HepG2 (cell line): ENCODE measurements around the gene ENO4. TPM values are rescaled to one million over a fixed set of nuclear protein-coding genes. Genes with fewer than 3 reads are reported as not detected.

Experiments
- ATAC-seq: fragments of 200-7000 bp; cut with Tn5 transposase; 3 replicates; pipeline ENCODE4 v1.9.1; 2020; ENCODE audit warnings: mild to moderate bottlenecking, moderate library complexity
- BruUV-seq: library from RNA; stranded (reverse); fragments of 400-500 nt; replicated peaks from 2 replicates; lab custom pipeline; 2021; lab: Mats Ljungman, UMichigan
- CTCF ChIA-PET: fragments of 300-600 bp; formaldehyde crosslinking; extraction: SDS; loops from one replicate; lab custom pipeline; 2021; ENCODE audit warnings: low total read pairs, inconsistent platforms, low intra/inter-chr PET ratio; lab: Yijun Ruan, JAX
- POLR2A ChIA-PET: fragments of 350-600 bp; sonication (Branson Sonifier 250); formaldehyde crosslinking; loops from one replicate; lab custom pipeline; 2020; ENCODE audit warnings: antibody characterized with exemption, inconsistent platforms; lab: Yijun Ruan, JAX
- DNase-seq: peaks from one replicate; pipeline ENCODE4 v3.0.0-alpha.2; 2015; ENCODE audit warnings: low spot score
- FAIRE-seq: peaks from 3 replicates; lab custom pipeline; 2011; peaks lifted over from hg19 to GRCh38; lab: Jason Lieb, UNC
- H2AFZ ChIP-seq: one replicate; pipeline ENCODE4 v1.6.1; 2011; ENCODE audit warnings: low read length, inconsistent platforms
- H3K27ac ChIP-seq: fragments of 300-600 bp; 3 replicates; pipeline ENCODE4 v1.8.0; 2011; ENCODE audit warnings: mixed run types, mild to moderate bottlenecking, mixed read lengths, low read length, inconsistent platforms; ENCODE audit not compliant: insufficient read depth; ENCODE audit errors: extremely low read length
- H3K27me3 ChIP-seq, 2 experiments: fragments of 200-600 bp in 1 of 2; 2 replicates in 1 of 2; 3 replicates in 1 of 2; pipeline versions ENCODE4 v1.6.0 to v1.8.0; 2011; ENCODE audit warnings: low read length in 2 of 2, mild to moderate bottlenecking in 2 of 2, moderate library complexity in 2 of 2, inconsistent platforms in 1 of 2; ENCODE audit not compliant: insufficient read depth in 2 of 2, control insufficient read depth in 1 of 2
- H3K36me3 ChIP-seq, 2 experiments: fragments of 200-600 bp in 1 of 2; replicated peaks in 1 of 2; 2 replicates in 1 of 2; 3 replicates in 1 of 2; pipeline versions ENCODE4 v1.5.1 to v1.8.0; 2011; ENCODE audit warnings: low read length in 2 of 2, inconsistent platforms in 1 of 2; ENCODE audit not compliant: insufficient read depth in 2 of 2, control insufficient read depth in 1 of 2
- H3K4me1 ChIP-seq: 2 replicates; pipeline ENCODE4 v1.5.1; 2012; ENCODE audit warnings: low read length, inconsistent platforms; ENCODE audit not compliant: insufficient read depth
- H3K4me2 ChIP-seq: 2 replicates; pipeline ENCODE4 v1.6.0; 2011; ENCODE audit warnings: low read depth, low read length, inconsistent platforms
- H3K4me3 ChIP-seq, 3 experiments: fragments of 200-600 bp in 1 of 3; sonication (generic), shearing (Covaris generic) in 1 of 3; replicated peaks in 1 of 3; 2 replicates each; pipeline ENCODE4 v1.5.1; 2011 to 2016; ENCODE audit warnings: low read length in 3 of 3, inconsistent platforms in 2 of 3, low read depth in 2 of 3, mild to moderate bottlenecking in 2 of 3, control low read depth in 1 of 3, mixed read lengths in 1 of 3; ENCODE audit not compliant: insufficient read depth in 1 of 3
- H3K79me2 ChIP-seq: one replicate; pipeline ENCODE4 v1.6.1; 2011; ENCODE audit warnings: low read length, inconsistent platforms; ENCODE audit not compliant: insufficient read depth
- H3K9ac ChIP-seq: 2 replicates; pipeline ENCODE4 v1.6.0; 2011; ENCODE audit warnings: mild to moderate bottlenecking, low read depth, low read length, inconsistent platforms; ENCODE audit not compliant: insufficient read depth
- H3K9me3 ChIP-seq: 2 replicates; pipeline ENCODE4 v1.5.1; 2012; ENCODE audit warnings: mild to moderate bottlenecking, low read length
- H4K20me1 ChIP-seq: 2 replicates; pipeline ENCODE4 v1.6.0; 2011; ENCODE audit warnings: inconsistent platforms, mild to moderate bottlenecking, low read length, moderate library complexity; ENCODE audit not compliant: insufficient read depth
- BRCA1 ChIP-seq: sonication (generic); formaldehyde crosslinking; IDR thresholded peaks from 2 replicates; pipeline ENCODE4 v1.4.0; 2020; ENCODE audit warnings: missing genetic modification reagents
- IKZF4 ChIP-seq: sonication (generic); formaldehyde crosslinking; IDR thresholded peaks from 2 replicates; pipeline ENCODE4 v1.5.1; 2020; ENCODE audit warnings: borderline replicate concordance, mild to moderate bottlenecking, low read depth, missing genetic modification reagents; ENCODE audit errors: not compliant biosample characterization
- IRF2 ChIP-seq: IDR thresholded peaks from 2 replicates; pipeline ENCODE4 v1.6.1; 2018; ENCODE audit warnings: missing genetic modification reagents, missing compliant biosample characterization
- PCBP2 ChIP-seq: fragments of 200-400 bp; formaldehyde crosslinking; optimal IDR thresholded peaks from 2 replicates; pipeline ENCODE3; 2018; ENCODE audit warnings: low read length, low read depth; ENCODE audit not compliant: poor library complexity, severe bottlenecking
- RXRA ChIP-seq: sonication (generic); formaldehyde crosslinking; IDR thresholded peaks from 2 replicates; pipeline ENCODE4 v1.5.1; 2020; ENCODE audit warnings: missing genetic modification reagents
- TEAD2 ChIP-seq: sonication (generic); formaldehyde crosslinking; IDR thresholded peaks from 2 replicates; pipeline ENCODE4 v1.9.0; 2021; ENCODE audit warnings: missing genetic modification reagents
- ZBTB7B ChIP-seq: sonication (generic); formaldehyde crosslinking; IDR thresholded peaks from 2 replicates; pipeline ENCODE4 v1.4.0; 2020; ENCODE audit warnings: missing genetic modification reagents
- ZNF124 ChIP-seq: sonication (generic); formaldehyde crosslinking; IDR thresholded peaks from 2 replicates; pipeline ENCODE4 v1.4.0; 2020; ENCODE audit warnings: missing genetic modification reagents
- ZNF562 ChIP-seq: sonication (generic); formaldehyde crosslinking; IDR thresholded peaks from 2 replicates; pipeline ENCODE4 v1.8.0; 2022; ENCODE audit warnings: missing genetic modification reagents, borderline replicate concordance
- WGBS: methylation state at CpG from one replicate; pipeline ENCODE4 v1.1.6; 2017; ENCODE audit warnings: low lambda C conversion rate; 5-methylcytosine and 5-hydroxymethylcytosine counted together
- in situ Hi-C: cut with HindIII; loops from 2 replicates; pipeline ENCODE4 v1.10.0; 2017; ENCODE audit warnings: low pct_unique_long_range_greater_than_20kb; ENCODE audit not compliant: extremely low pct_ligation_motif_present
- intact Hi-C: fragments of 100-400 bp; cut with micrococcal nuclease; formaldehyde crosslinking; loops from one replicate; pipeline ENCODE4 v1.10.0; 2022; ENCODE audit not compliant: unreplicated experiment
- polyA plus RNA-seq, 8 experiments: library from polyadenylated mRNA; depleted of rRNA in 3 of 8; stranded (reverse) in 7 of 8; unstranded in 1 of 8; fragments of >200 nt; fragmentation: Illumina TruSeq in 4 of 8; extraction: Trizol in 4 of 8; gene quantifications; 2 replicates each; pipeline versions ENCODE4 v1.2.1 to v1.2.3, GENCODE V29; 2011 to 2016; ENCODE audit warnings: low read depth in 4 of 8, missing spikeins in 1 of 8, mixed read lengths in 1 of 8; ENCODE audit not compliant: insufficient read depth in 1 of 8
- total RNA-seq, 5 experiments: library from RNA; depleted of rRNA; stranded (reverse); fragments of >200 nt; fragmentation: Illumina TruSeq; extraction: Trizol; gene quantifications; 2 replicates each; pipeline ENCODE4 v1.2.3, GENCODE V29; 2016; ENCODE audit warnings: low read depth in 1 of 5
- TF ChIP-seq, protein P1 (sequence below): IDR thresholded peaks from 2 replicates; pipeline ENCODE4 v1.6.1; 2016; ENCODE audit warnings: low read depth, control low read depth
- TF ChIP-seq, protein P2 (sequence below): sonication (generic); formaldehyde crosslinking; IDR thresholded peaks from 2 replicates; pipeline ENCODE4 v1.5.1; 2020; ENCODE audit warnings: missing genetic modification reagents, mild to moderate bottlenecking, borderline replicate concordance
- TF ChIP-seq, protein P3 (sequence below): sonication (generic); formaldehyde crosslinking; IDR thresholded peaks from 2 replicates; pipeline ENCODE4 v1.9.0; 2022; ENCODE audit warnings: missing genetic modification reagents, mild to moderate bottlenecking, borderline replicate concordance

ENO4 gene
- total and polyA plus RNA-seq, 2 of the 13 experiments (the other 11 are each of a cell fraction or from before 2014, with no cell fraction given): not detected

DNA sequence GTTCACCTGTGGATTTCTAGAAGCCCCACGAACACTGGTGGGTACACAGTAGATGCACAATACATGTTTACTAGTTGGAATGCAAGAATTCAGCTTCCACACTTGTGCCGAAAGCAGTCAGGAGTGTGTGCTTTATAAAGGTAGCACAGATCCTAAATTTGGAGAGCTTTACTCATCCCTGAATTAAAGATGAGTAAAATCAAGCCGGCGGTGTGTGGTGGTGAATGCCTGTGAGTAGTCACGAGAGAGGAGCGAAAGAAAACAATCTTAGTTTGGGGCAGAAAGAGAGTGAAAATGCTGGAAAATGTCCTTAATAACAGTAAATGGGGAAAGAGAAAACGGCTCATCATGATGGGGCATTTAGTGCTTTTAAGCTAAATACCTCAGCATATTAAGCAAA is 13.6 kb upstream of the ENO4 start (continued):
- TF ChIP-seq PCBP2: no peak
- TF ChIP-seq, protein P1, sequence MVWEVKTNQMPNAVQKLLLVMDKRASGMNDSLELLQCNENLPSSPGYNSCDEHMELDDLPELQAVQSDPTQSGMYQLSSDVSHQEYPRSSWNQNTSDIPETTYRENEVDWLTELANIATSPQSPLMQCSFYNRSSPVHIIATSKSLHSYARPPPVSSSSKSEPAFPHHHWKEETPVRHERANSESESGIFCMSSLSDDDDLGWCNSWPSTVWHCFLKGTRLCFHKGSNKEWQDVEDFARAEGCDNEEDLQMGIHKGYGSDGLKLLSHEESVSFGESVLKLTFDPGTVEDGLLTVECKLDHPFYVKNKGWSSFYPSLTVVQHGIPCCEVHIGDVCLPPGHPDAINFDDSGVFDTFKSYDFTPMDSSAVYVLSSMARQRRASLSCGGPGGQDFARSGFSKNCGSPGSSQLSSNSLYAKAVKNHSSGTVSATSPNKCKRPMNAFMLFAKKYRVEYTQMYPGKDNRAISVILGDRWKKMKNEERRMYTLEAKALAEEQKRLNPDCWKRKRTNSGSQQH (CRISPR knock-in tag): no peak
- no peak for TF ChIP-seq TEAD2 (CRISPR knock-in tag)
- TF ChIP-seq, protein P2, sequence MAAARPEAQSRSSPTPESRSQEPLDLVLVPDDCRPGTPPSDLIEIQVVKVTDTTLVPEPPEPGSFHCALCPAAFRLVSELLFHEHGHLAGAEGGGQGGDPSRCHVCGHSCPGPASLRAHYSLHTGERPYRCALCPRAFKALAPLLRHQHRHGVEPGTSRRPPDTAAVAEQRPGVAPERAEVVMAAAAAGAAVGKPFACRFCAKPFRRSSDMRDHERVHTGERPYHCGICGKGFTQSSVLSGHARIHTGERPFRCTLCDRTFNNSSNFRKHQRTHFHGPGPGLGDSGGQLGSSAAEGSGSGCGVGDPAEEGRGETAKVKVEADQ (CRISPR knock-in tag): no peak
- no peak for TF ChIP-seq ZBTB7B (CRISPR knock-in tag)
- TF ChIP-seq IKZF4 (CRISPR knock-in tag): no peak
- TF ChIP-seq ZNF124 (CRISPR knock-in tag): no peak
- TF ChIP-seq ZNF562 (CRISPR knock-in tag): no peak

DNA sequence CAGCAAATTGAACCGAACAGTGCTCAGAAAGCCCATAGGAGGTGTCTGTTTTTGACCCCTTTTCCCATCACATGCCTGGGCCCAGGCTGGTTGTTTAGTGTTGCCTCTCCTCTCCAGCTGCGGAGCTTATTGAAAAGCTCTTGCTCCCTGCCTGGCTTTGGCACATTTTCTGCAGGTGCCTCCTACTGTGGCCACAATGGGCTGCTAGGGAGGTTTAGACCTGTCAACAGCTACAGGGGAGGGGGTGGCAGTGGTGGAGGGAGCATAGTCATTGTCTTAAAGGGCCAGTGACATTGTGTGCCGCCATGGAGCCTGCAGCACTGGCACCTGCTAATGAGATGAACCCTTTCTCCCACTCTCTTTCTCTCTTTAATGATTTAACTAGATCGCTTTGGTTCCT is 13.2 kb upstream of the ENO4 start:
- Histone ChIP-seq H3K9me3 (no peaks in the 10 kb centered on the region), H3K9ac (no peak overlapping the region), H3K4me1 (peaks cover 22% of the 10 kb centered on the region), H3K4me2 (no peak overlapping the region), H3K27me3 (peaks cover 1 to 6% of the 10 kb centered on the region in 2 experiments; a peak in 2 of 5 replicates), H3K36me3 (no peaks in the 10 kb centered on the region), H2AFZ (no peak overlapping the region), H3K79me2 (no peaks in the 10 kb centered on the region), H3K27ac (no peak overlapping the region), H3K4me3 (no peak overlapping the region), H4K20me1 (no peaks in the 10 kb centered on the region)
- intact Hi-C loops: loop anchor here (2.0 kb wide), 1 partner anchor 339 kb away; no protein-coding TSS in a partner anchor
- ATAC-seq (peak; percentile 34; the same call in 2 of the 3 replicates), FAIRE-seq (no peak), DNase-seq (no peak)
- in situ Hi-C loops: no loop called here
- WGBS: 49% methylated on average over 4 of the region's 4 CpGs
- ChIA-PET POLR2A (no interaction called here), CTCF (no interaction called here)
- TF ChIP-seq BRCA1 (CRISPR knock-in tag) (no peak), IRF2 (no peak), RXRA (CRISPR knock-in tag) (no peak)
- TF ChIP-seq, protein P3, sequence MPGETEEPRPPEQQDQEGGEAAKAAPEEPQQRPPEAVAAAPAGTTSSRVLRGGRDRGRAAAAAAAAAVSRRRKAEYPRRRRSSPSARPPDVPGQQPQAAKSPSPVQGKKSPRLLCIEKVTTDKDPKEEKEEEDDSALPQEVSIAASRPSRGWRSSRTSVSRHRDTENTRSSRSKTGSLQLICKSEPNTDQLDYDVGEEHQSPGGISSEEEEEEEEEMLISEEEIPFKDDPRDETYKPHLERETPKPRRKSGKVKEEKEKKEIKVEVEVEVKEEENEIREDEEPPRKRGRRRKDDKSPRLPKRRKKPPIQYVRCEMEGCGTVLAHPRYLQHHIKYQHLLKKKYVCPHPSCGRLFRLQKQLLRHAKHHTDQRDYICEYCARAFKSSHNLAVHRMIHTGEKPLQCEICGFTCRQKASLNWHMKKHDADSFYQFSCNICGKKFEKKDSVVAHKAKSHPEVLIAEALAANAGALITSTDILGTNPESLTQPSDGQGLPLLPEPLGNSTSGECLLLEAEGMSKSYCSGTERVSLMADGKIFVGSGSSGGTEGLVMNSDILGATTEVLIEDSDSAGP (CRISPR knock-in tag): peak; percentile 81
- BruUV-seq: no TSS peak
